K562 (cell line): ENCODE measurements around the gene DCAF6. TPM values are rescaled to one million over a fixed set of nuclear protein-coding genes. Genes with fewer than 3 reads are reported as not detected.

Source experiments
- CCNT2 ChIP-seq: IDR thresholded peaks from 2 replicates; pipeline ENCODE4 v1.6.1; 2011; ENCODE audit warnings: borderline replicate concordance, low read depth, mild to moderate bottlenecking, moderate library complexity, mixed read lengths, low read length; ENCODE audit not compliant: insufficient read length; ENCODE audit errors: extremely low read depth
- FOXM1 ChIP-seq, 2 experiments: fragments of 450-650 bp in 1 of 2; sonication (generic) in 1 of 2; formaldehyde crosslinking in 1 of 2; IDR thresholded peaks; 2 replicates each; pipeline versions ENCODE4 v1.6.1 to v1.9.0; 2017 to 2022; ENCODE audit warnings: low read depth in 2 of 2, mild to moderate bottlenecking in 2 of 2, missing genetic modification reagents in 1 of 2, moderate library complexity in 1 of 2
- HDAC2 ChIP-seq: fragments of 450-650 bp; IDR thresholded peaks from 2 replicates; pipeline ENCODE4 v1.6.1; 2016; ENCODE audit warnings: mild to moderate bottlenecking
- MAFK ChIP-seq: IDR thresholded peaks from 2 replicates; pipeline ENCODE4 v1.6.1; 2011; ENCODE audit warnings: low read length, improper control_type of control experiment
- MED1 ChIP-seq: sonication (generic); formaldehyde crosslinking; IDR thresholded peaks from 2 replicates; pipeline ENCODE4 v1.8.1; 2023; ENCODE audit warnings: missing genetic modification reagents, borderline replicate concordance
- MEIS2 ChIP-seq: fragments of 450-650 bp; IDR thresholded peaks from 2 replicates; pipeline ENCODE4 v1.6.1; 2014; ENCODE audit warnings: mild to moderate bottlenecking; ENCODE audit not compliant: partially characterized antibody
- PRMT5 ChIP-seq: sonication (generic); formaldehyde crosslinking; IDR thresholded peaks from 2 replicates; pipeline ENCODE4 v1.5.0; 2020; ENCODE audit warnings: missing genetic modification reagents
- ZC3H8 ChIP-seq: fragments of 450-650 bp; IDR thresholded peaks from 2 replicates; pipeline ENCODE4 v1.6.1; 2017
- polyA plus RNA-seq, 8 experiments: library from polyadenylated mRNA; depleted of rRNA in 4 of 8; stranded (reverse) in 5 of 8; unstranded in 3 of 8; fragments of >200 nt; fragmentation: Nextera tagmentation in 2 of 8; fragmentation: Illumina TruSeq in 1 of 8; extraction: Ambion mirVana in 2 of 8; extraction: Trizol in 1 of 8; gene quantifications; 2 replicates each; pipeline versions ENCODE4 v1.2.1 to v1.2.3, GENCODE V29; 2011 to 2014; ENCODE audit warnings: inconsistent platforms in 1 of 8, missing spikeins in 1 of 8
- total RNA-seq, 7 experiments: library from RNA; depleted of rRNA in 6 of 7; stranded (reverse); fragments of >200 nt in 6 of 7; fragmentation: Illumina TruSeq in 2 of 7; extraction: Trizol in 2 of 7; gene quantifications; 2 replicates each; pipeline versions ENCODE4 v1.2.1 to v1.2.3, GENCODE V29; 2011 to 2021; ENCODE audit warnings: low replicate concordance in 1 of 7
- TF ChIP-seq, protein P1 (sequence below): sonication (generic); formaldehyde crosslinking; IDR thresholded peaks from 2 replicates; pipeline ENCODE4 v1.8.1; 2022; ENCODE audit warnings: missing genetic modification reagents
- TF ChIP-seq, protein P2 (sequence below), 2 experiments: fragments of 450-650 bp in 1 of 2; sonication (generic) in 1 of 2; formaldehyde crosslinking in 1 of 2; IDR thresholded peaks; 2 replicates each; pipeline versions ENCODE4 v1.7.1 to v1.9.0; 2016 to 2022; ENCODE audit warnings: inconsistent platforms in 1 of 2, mild to moderate bottlenecking in 1 of 2, missing genetic modification reagents in 1 of 2
- TF ChIP-seq, protein P3 (sequence below): fragments of 450-650 bp; IDR thresholded peaks from 2 replicates; pipeline ENCODE4 v1.6.1; 2016; ENCODE audit warnings: mild to moderate bottlenecking
- TF ChIP-seq, protein P4 (sequence below): fragments of 250-450 bp; sonication (Bioruptor Pico); IDR thresholded peaks from 2 replicates; pipeline ENCODE4 v1.4.0; 2020; ENCODE audit warnings: mild to moderate bottlenecking

Gene DCAF6
- total and polyA plus RNA-seq, 9 of the 15 experiments (the other 6 are each of a cell fraction or from before 2014, with no cell fraction given), result 19.1 to 102 (median 46.3) TPM

DNA sequence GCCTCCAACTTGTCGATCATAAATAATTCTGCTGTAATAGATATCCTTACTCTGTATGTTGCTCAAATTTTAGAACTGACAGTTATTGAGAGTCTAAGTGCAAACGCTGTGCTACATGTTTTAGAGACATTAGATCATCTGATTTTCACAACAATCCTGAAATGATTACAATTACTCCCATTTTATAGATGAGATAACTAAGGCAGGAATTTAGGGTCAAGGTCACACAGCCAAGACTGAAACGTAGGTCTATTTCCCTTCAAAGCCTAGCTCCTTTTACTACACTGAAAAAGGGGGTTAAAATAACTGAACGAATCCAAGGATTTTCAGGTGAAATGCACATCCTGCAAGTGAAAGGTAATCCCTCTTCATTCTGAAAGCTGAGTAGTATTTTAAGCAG is 2.7 kb upstream of the DCAF6 start (continued):
- TF ChIP-seq MEIS2, result peak; percentile 7
- TF ChIP-seq, protein P1, sequence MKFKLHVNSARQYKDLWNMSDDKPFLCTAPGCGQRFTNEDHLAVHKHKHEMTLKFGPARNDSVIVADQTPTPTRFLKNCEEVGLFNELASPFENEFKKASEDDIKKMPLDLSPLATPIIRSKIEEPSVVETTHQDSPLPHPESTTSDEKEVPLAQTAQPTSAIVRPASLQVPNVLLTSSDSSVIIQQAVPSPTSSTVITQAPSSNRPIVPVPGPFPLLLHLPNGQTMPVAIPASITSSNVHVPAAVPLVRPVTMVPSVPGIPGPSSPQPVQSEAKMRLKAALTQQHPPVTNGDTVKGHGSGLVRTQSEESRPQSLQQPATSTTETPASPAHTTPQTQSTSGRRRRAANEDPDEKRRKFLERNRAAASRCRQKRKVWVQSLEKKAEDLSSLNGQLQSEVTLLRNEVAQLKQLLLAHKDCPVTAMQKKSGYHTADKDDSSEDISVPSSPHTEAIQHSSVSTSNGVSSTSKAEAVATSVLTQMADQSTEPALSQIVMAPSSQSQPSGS (CRISPR knock-in tag), result no peak
- 0 out of 2 replicates have a peak, but pooled peaks have one; percentile 26 for TF ChIP-seq ZC3H8
- TF ChIP-seq FOXM1 (IDR thresholded peaks at IDR 0.05; ENCODE audit: low read depth), result peak; percentile 14; the same call in 1 of the 2 replicates
- TF ChIP-seq FOXM1 (CRISPR knock-in tag; IDR thresholded peaks at IDR 0.05; ENCODE audit: low read depth), result no peak
- TF ChIP-seq, protein P2, sequence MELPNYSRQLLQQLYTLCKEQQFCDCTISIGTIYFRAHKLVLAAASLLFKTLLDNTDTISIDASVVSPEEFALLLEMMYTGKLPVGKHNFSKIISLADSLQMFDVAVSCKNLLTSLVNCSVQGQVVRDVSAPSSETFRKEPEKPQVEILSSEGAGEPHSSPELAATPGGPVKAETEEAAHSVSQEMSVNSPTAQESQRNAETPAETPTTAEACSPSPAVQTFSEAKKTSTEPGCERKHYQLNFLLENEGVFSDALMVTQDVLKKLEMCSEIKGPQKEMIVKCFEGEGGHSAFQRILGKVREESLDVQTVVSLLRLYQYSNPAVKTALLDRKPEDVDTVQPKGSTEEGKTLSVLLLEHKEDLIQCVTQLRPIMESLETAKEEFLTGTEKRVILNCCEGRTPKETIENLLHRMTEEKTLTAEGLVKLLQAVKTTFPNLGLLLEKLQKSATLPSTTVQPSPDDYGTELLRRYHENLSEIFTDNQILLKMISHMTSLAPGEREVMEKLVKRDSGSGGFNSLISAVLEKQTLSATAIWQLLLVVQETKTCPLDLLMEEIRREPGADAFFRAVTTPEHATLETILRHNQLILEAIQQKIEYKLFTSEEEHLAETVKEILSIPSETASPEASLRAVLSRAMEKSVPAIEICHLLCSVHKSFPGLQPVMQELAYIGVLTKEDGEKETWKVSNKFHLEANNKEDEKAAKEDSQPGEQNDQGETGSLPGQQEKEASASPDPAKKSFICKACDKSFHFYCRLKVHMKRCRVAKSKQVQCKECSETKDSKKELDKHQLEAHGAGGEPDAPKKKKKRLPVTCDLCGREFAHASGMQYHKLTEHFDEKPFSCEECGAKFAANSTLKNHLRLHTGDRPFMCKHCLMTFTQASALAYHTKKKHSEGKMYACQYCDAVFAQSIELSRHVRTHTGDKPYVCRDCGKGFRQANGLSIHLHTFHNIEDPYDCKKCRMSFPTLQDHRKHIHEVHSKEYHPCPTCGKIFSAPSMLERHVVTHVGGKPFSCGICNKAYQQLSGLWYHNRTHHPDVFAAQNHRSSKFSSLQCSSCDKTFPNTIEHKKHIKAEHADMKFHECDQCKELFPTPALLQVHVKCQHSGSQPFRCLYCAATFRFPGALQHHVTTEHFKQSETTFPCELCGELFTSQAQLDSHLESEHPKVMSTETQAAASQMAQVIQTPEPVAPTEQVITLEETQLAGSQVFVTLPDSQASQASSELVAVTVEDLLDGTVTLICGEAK (IDR thresholded peaks at IDR 0.05), result no peak
- TF ChIP-seq, protein P2 (CRISPR knock-in tag; IDR thresholded peaks at IDR 0.05), result no peak
- no peak for TF ChIP-seq PRMT5
- TF ChIP-seq MAFK, result no peak
- no peak for TF ChIP-seq CCNT2
- TF ChIP-seq HDAC2, result peak; percentile 96
- no peak for TF ChIP-seq MED1 (CRISPR knock-in tag)
- TF ChIP-seq, protein P3, sequence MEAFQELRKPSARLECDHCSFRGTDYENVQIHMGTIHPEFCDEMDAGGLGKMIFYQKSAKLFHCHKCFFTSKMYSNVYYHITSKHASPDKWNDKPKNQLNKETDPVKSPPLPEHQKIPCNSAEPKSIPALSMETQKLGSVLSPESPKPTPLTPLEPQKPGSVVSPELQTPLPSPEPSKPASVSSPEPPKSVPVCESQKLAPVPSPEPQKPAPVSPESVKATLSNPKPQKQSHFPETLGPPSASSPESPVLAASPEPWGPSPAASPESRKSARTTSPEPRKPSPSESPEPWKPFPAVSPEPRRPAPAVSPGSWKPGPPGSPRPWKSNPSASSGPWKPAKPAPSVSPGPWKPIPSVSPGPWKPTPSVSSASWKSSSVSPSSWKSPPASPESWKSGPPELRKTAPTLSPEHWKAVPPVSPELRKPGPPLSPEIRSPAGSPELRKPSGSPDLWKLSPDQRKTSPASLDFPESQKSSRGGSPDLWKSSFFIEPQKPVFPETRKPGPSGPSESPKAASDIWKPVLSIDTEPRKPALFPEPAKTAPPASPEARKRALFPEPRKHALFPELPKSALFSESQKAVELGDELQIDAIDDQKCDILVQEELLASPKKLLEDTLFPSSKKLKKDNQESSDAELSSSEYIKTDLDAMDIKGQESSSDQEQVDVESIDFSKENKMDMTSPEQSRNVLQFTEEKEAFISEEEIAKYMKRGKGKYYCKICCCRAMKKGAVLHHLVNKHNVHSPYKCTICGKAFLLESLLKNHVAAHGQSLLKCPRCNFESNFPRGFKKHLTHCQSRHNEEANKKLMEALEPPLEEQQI, result peak; percentile 73
- TF ChIP-seq, protein P4, sequence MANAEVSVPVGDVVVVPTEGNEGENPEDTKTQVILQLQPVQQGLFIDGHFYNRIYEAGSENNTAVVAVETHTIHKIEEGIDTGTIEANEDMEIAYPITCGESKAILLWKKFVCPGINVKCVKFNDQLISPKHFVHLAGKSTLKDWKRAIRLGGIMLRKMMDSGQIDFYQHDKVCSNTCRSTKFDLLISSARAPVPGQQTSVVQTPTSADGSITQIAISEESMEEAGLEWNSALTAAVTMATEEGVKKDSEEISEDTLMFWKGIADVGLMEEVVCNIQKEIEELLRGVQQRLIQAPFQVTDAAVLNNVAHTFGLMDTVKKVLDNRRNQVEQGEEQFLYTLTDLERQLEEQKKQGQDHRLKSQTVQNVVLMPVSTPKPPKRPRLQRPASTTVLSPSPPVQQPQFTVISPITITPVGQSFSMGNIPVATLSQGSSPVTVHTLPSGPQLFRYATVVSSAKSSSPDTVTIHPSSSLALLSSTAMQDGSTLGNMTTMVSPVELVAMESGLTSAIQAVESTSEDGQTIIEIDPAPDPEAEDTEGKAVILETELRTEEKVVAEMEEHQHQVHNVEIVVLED (CRISPR knock-in tag), result no peak
